Breast epithelium (tissue), 4 donors: Measurements from ENCODE around the gene MYO5B. TPM values are rescaled to one million over a fixed set of nuclear protein-coding genes. Genes with fewer than 3 reads are reported as not detected.

Experiments used
- DNase-seq, 2 donors: peaks; one replicate each; pipeline ENCODE4 v3.0.0-alpha.2; 2019; ENCODE audit warnings: low spot score in 2 of 2
- H3K27ac ChIP-seq, 2 donors: fragments of 200-600 bp; sonication (generic) in 1 of 2; one replicate each; pipeline ENCODE4 v1.5.1; 2016 to 2019; ENCODE audit warnings: mild to moderate bottlenecking in 1 of 2
- H3K27me3 ChIP-seq, 2 donors: fragments of 200-600 bp; sonication (generic) in 1 of 2; one replicate each; pipeline versions ENCODE4 v1.5.1 to v1.6.0; 2017 to 2019; ENCODE audit warnings: control low read depth in 1 of 2, mild to moderate bottlenecking in 1 of 2
- H3K36me3 ChIP-seq: fragments of 200-600 bp; one replicate; pipeline ENCODE4 v1.5.1; 2019
- H3K4me1 ChIP-seq, 2 donors: fragments of 200-600 bp; sonication (generic); one replicate each; pipeline ENCODE4 v1.5.1; 2016 to 2019; ENCODE audit warnings: control low read depth in 1 of 2
- H3K4me3 ChIP-seq, 3 donors: fragments of 200-600 bp; sonication (generic); 1 replicate in 2 of 3; 2 replicates in 1 of 3; pipeline ENCODE4 v1.5.1; 2016 to 2019; ENCODE audit warnings: mild to moderate bottlenecking in 3 of 3, moderate library complexity in 2 of 3
- H3K9me3 ChIP-seq, 2 donors: fragments of 200-600 bp; sonication (generic) in 1 of 2; one replicate each; pipeline ENCODE4 v1.5.1; 2016 to 2019; ENCODE audit warnings: control low read depth in 1 of 2
- CTCF ChIP-seq, 3 donors: fragments of 450-650 bp; IDR thresholded peaks; one replicate each; pipeline ENCODE4 v1.5.1; 2016 to 2017; ENCODE audit warnings: antibody characterized with exemption in 3 of 3, mild to moderate bottlenecking in 3 of 3, moderate library complexity in 3 of 3
- POLR2A ChIP-seq: fragments of 450-650 bp; IDR thresholded peaks from one replicate; pipeline ENCODE4 v1.6.1; 2016; ENCODE audit warnings: antibody characterized with exemption, mild to moderate bottlenecking, moderate library complexity
- POLR2AphosphoS5 ChIP-seq, 3 donors: sonication (generic); formaldehyde crosslinking; IDR thresholded peaks; one replicate each; pipeline ENCODE4 v1.6.1; 2017; ENCODE audit warnings: antibody characterized with exemption in 3 of 3
- intact Hi-C: fragments of 100-400 bp; cut with DNase I; formaldehyde crosslinking; loops from one replicate; pipeline ENCODE4 v1.15.1; 2023; ENCODE audit warnings: low total_unique reads
- total RNA-seq, 3 donors: library from RNA; depleted of rRNA; stranded (reverse); fragments of >200 nt; gene quantifications; one replicate each; pipeline ENCODE4 v1.1.0, GENCODE V29; 2016

The MYO5B gene
- total RNA-seq, 3 donors from 2014 or later = 2.4 to 53.1 (median 22.0) TPM

- no peaks in the 10 kb centered on the region for H3K36me3 ChIP-seq
- H3K4me1 ChIP-seq = no peaks in the 10 kb centered on the region
- H3K4me3 ChIP-seq = no peak overlapping the region
- no peak for TF ChIP-seq CTCF (IDR thresholded peaks at IDR 0.05)
- TF ChIP-seq POLR2AphosphoS5 (IDR thresholded peaks at IDR 0.05) = no peak
- no peak for TF ChIP-seq POLR2A
- no peaks in the 10 kb centered on the region for H3K27me3 ChIP-seq
- DNase-seq = no peak
- no peaks in the 10 kb centered on the region for H3K9me3 ChIP-seq
- no peak overlapping the region for H3K27ac ChIP-seq
- intact Hi-C loops = no loop called here
Observed at GRCh38 chr18:50171406-50171805, 23.5 kb downstream of the MYO5B start.

GRCh38 chr18:50170004-50170403 lies 24.9 kb downstream of the MYO5B start:
- H3K4me1 ChIP-seq = no peaks in the 10 kb centered on the region
- intact Hi-C loops = no loop called here
- H3K4me3 ChIP-seq = no peak overlapping the region
- no peak for DNase-seq
- H3K36me3 ChIP-seq = no peaks in the 10 kb centered on the region
- H3K27me3 ChIP-seq = no peaks in the 10 kb centered on the region
- TF ChIP-seq POLR2A (no peak), CTCF (IDR thresholded peaks at IDR 0.05) (no peak), POLR2AphosphoS5 (IDR thresholded peaks at IDR 0.05) (no peak)
- H3K27ac ChIP-seq = no peak overlapping the region
- no peaks in the 10 kb centered on the region for H3K9me3 ChIP-seq

- H3K4me3 ChIP-seq = no peak overlapping the region
- no peaks in the 10 kb centered on the region for H3K27me3 ChIP-seq
- TF ChIP-seq POLR2A (no peak), POLR2AphosphoS5 (IDR thresholded peaks at IDR 0.05) (no peak), CTCF (IDR thresholded peaks at IDR 0.05) (no peak)
- H3K27ac ChIP-seq = no peak overlapping the region
- no peak for DNase-seq
- intact Hi-C loops = no loop called here
- no peaks in the 10 kb centered on the region for H3K9me3 ChIP-seq
- no peaks in the 10 kb centered on the region for H3K4me1 ChIP-seq
- no peaks in the 10 kb centered on the region for H3K36me3 ChIP-seq
Observed at GRCh38 chr18:50169149-50169548, 25.8 kb downstream of the MYO5B start.

DNA sequence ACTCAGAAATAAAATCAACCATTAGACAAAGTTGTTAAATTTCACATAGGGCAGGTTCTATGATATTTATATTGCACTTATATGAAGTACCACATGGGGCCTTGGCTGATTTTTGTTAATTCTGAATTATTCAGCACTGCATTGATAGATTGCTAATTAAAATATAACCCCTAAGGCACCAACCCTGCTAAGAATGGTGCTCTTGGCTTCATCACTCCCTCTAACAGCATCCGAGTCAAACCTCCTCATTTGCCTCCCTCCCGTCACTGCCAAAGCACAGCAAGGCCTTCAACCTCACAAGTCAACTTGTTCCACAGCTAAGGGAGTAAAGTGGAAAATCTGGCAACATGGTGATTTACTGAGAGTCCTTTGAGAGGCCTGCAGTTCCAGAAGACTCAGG lies 27.0 kb downstream of the MYO5B start:
- Histone ChIP-seq H3K4me1 (no peaks in the 10 kb centered on the region), H3K36me3 (no peaks in the 10 kb centered on the region), H3K27ac (no peak overlapping the region), H3K4me3 (no peak overlapping the region), H3K27me3 (no peaks in the 10 kb centered on the region), H3K9me3 (no peaks in the 10 kb centered on the region)
- TF ChIP-seq POLR2AphosphoS5 (IDR thresholded peaks at IDR 0.05) (no peak), CTCF (IDR thresholded peaks at IDR 0.05) (no peak), POLR2A (no peak)
- intact Hi-C loops = no loop called here
- DNase-seq = no peak

DNA sequence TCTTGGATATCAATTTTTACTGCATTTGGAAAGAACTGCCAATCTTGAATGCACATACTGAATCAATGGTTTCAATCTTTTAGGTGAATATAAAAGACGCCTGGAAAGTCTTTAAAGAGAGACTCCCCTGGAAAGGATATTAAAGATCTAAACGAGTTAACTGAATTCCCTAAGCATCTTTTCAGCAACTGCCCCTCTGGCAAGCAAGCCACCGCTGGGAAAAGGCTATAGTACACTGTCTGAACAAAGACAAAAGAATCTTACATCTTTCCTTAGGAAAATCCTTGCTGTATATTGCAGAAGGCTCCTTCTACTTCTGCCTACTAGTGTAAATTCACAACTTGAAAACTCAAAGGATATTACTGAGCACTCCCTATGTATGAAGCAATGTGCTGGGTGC lies 28.0 kb downstream of the MYO5B start:
- Histone ChIP-seq H3K4me3 (no peak overlapping the region), H3K9me3 (no peaks in the 10 kb centered on the region), H3K27ac (no peak overlapping the region), H3K27me3 (no peaks in the 10 kb centered on the region), H3K4me1 (no peaks in the 10 kb centered on the region), H3K36me3 (no peaks in the 10 kb centered on the region)
- intact Hi-C loops = no loop called here
- TF ChIP-seq CTCF (IDR thresholded peaks at IDR 0.05) = no peak
- no peak for TF ChIP-seq POLR2A
- no peak for TF ChIP-seq POLR2AphosphoS5 (IDR thresholded peaks at IDR 0.05)
- no peak for DNase-seq
